GM23338 (cell line): Measurements from ENCODE around the gene INPP5A. TPM values are rescaled to one million over a fixed set of nuclear protein-coding genes. Genes with fewer than 3 reads are reported as not detected.

ENCODE experiments used
- ATAC-seq: fragments of 200-7000 bp; cut with Tn5 transposase; 3 replicates; pipeline ENCODE4 v1.9.1; 2020
- DNase-seq: peaks from one replicate; pipeline ENCODE4 v3.0.0-alpha.2; 2015; ENCODE audit warnings: low spot score
- H2AFZ ChIP-seq: fragments of 200-600 bp; sonication (generic); 2 replicates; pipeline ENCODE4 v1.8.0; 2016; ENCODE audit warnings: antibody characterized with exemption, mild to moderate bottlenecking, moderate library complexity
- H3F3A ChIP-seq: fragments of 200-600 bp; sonication (generic); replicated peaks from 2 replicates; pipeline ENCODE4 v1.8.0; 2017; ENCODE audit warnings: antibody characterized with exemption, mixed run types, low read depth
- H3K27ac ChIP-seq: fragments of 200-600 bp; sonication (generic); 2 replicates; pipeline ENCODE4 v1.6.1; 2016; ENCODE audit warnings: low read depth
- H3K27me3 ChIP-seq: fragments of 200-600 bp; sonication (generic); 2 replicates; pipeline ENCODE4 v1.8.0; 2016; ENCODE audit warnings: mild to moderate bottlenecking, mixed run types, moderate library complexity; ENCODE audit not compliant: insufficient read depth
- H3K36me3 ChIP-seq: fragments of 200-600 bp; sonication (generic); 2 replicates; pipeline ENCODE4 v1.8.0; 2016; ENCODE audit warnings: mild to moderate bottlenecking; ENCODE audit not compliant: insufficient read depth
- H3K4me1 ChIP-seq: fragments of 200-600 bp; sonication (generic); 2 replicates; pipeline ENCODE4 v1.8.0; 2016; ENCODE audit warnings: mild to moderate bottlenecking, moderate library complexity; ENCODE audit not compliant: insufficient read depth
- H3K4me2 ChIP-seq: fragments of 200-600 bp; sonication (generic); 2 replicates; pipeline ENCODE4 v1.7.1; 2017; ENCODE audit warnings: mixed run types
- H3K4me3 ChIP-seq: fragments of 200-600 bp; sonication (generic); 2 replicates; pipeline ENCODE4 v1.6.1; 2016; ENCODE audit warnings: mixed run types
- H3K79me2 ChIP-seq: fragments of 200-600 bp; sonication (generic); replicated peaks from 2 replicates; pipeline ENCODE4 v1.8.0; 2017; ENCODE audit warnings: mild to moderate bottlenecking; ENCODE audit not compliant: insufficient read depth
- H3K9me2 ChIP-seq: fragments of 200-600 bp; sonication (generic); 2 replicates; pipeline ENCODE4 v1.8.0; 2017; ENCODE audit not compliant: insufficient read depth
- H4K20me1 ChIP-seq: fragments of 200-600 bp; sonication (generic); replicated peaks from 2 replicates; pipeline ENCODE4 v1.8.0; 2017; ENCODE audit warnings: mild to moderate bottlenecking; ENCODE audit not compliant: insufficient read depth
- H3K27ac Mint-ChIP-seq: 2 replicates; pipeline ENCODE4 v1.8.0; 2020; ENCODE audit warnings: inconsistent platforms, mild to moderate bottlenecking, moderate library complexity, mixed read lengths
- H3K27me3 Mint-ChIP-seq: 3 replicates; pipeline ENCODE4 v1.8.0; 2022; ENCODE audit warnings: low read depth, mild to moderate bottlenecking, moderate library complexity, mixed read lengths, inconsistent platforms; ENCODE audit not compliant: insufficient read depth, poor library complexity
- H3K36me3 Mint-ChIP-seq: 3 replicates; pipeline ENCODE4 v1.8.0; 2021; ENCODE audit warnings: low read depth, mild to moderate bottlenecking, inconsistent platforms, moderate library complexity, mixed read lengths
- H3K4me1 Mint-ChIP-seq: 3 replicates; pipeline ENCODE4 v1.8.0; 2020; ENCODE audit warnings: mild to moderate bottlenecking, inconsistent platforms, mixed read lengths
- H3K4me3 Mint-ChIP-seq: 3 replicates; pipeline ENCODE4 v1.8.0; 2021; ENCODE audit warnings: moderate library complexity, mild to moderate bottlenecking, inconsistent platforms, mixed read lengths
- H3K9me3 Mint-ChIP-seq: 3 replicates; pipeline ENCODE4 v1.8.0; 2020; ENCODE audit warnings: moderate library complexity, mild to moderate bottlenecking, inconsistent platforms, mixed read lengths
- EZH2 ChIP-seq: fragments of 200-600 bp; sonication (generic); IDR thresholded peaks from one replicate; pipeline ENCODE4 v1.8.0; 2017; ENCODE audit warnings: antibody characterized with exemption, mild to moderate bottlenecking, low read depth; ENCODE audit not compliant: unreplicated experiment
- JUNB ChIP-seq: IDR thresholded peaks from one replicate; pipeline ENCODE4 v1.6.1; 2016; ENCODE audit warnings: antibody characterized with exemption; ENCODE audit not compliant: unreplicated experiment
- NANOG ChIP-seq: IDR thresholded peaks from 2 replicates; pipeline ENCODE4 v1.6.1; 2016; ENCODE audit warnings: antibody characterized with exemption, borderline replicate concordance
- ZNF114 ChIP-seq: fragments of 250-450 bp; sonication (Bioruptor Pico); IDR thresholded peaks from 2 replicates; pipeline ENCODE4 v1.5.0; 2020; ENCODE audit warnings: mild to moderate bottlenecking, moderate library complexity
- ZNF331 ChIP-seq: fragments of 250-450 bp; sonication (Bioruptor Pico); IDR thresholded peaks from 2 replicates; pipeline ENCODE4 v1.5.0; 2020; ENCODE audit warnings: low read depth, mild to moderate bottlenecking, moderate library complexity
- polyA plus RNA-seq: library from polyadenylated mRNA; unstranded; fragments of >200 nt; fragmentation: Nextera tagmentation; extraction: Ambion mirVana; gene quantifications from 2 replicates; pipeline ENCODE4 v1.2.1, GENCODE V29; 2016
- total RNA-seq: library from RNA; depleted of rRNA; stranded (reverse); fragments of >200 nt; shearing (Covaris generic); gene quantifications from 2 replicates; pipeline ENCODE4 v1.2.3, GENCODE V29; 2014
- TF ChIP-seq, protein P1 (sequence below): fragments of 250-450 bp; sonication (Bioruptor Pico); IDR thresholded peaks from 2 replicates; pipeline ENCODE4 v1.5.0; 2020; ENCODE audit warnings: mild to moderate bottlenecking, moderate library complexity

INPP5A gene
- total and polyA plus RNA-seq, 2 experiments from 2014 or later: 5.9 to 40.6 TPM

DNA sequence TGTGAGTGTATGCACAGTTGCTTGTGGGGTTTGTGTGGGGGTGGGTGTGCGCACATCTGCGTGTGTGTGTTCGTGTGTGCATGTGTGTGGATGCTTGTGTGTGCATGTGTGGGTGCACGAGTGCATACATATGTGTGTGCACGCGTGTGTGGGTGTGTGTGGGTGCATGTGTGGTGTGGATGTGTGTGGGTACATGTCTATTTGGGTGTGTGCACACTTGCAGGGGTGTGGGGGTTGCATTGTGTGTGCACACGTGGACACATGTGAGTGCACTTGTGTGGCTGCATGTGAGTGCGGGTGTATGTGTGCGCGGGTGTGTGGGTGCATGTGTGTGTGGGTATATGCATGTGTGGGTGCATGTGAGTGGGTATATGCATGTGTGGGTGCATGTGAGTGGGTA lies 174.7 kb downstream of the INPP5A start:
- no peaks in the 10 kb centered on the region for H4K20me1 ChIP-seq
- Mint-ChIP-seq H3K27me3 (peaks cover 9% of the 10 kb centered on the region), H3K4me3 (no peak overlapping the region), H3K27ac (no peak overlapping the region), H3K9me3 (peaks cover 4% of the 10 kb centered on the region; the same call in 1 of the 3 replicates), H3K36me3 (peaks cover 7% of the 10 kb centered on the region; the same call in 2 of the 3 replicates), H3K4me1 (peaks cover 20% of the 10 kb centered on the region)
- no peak overlapping the region for H2AFZ ChIP-seq
- DNase-seq (no peak), ATAC-seq (no peak)
- no peak for TF ChIP-seq NANOG
- TF ChIP-seq, protein P1, sequence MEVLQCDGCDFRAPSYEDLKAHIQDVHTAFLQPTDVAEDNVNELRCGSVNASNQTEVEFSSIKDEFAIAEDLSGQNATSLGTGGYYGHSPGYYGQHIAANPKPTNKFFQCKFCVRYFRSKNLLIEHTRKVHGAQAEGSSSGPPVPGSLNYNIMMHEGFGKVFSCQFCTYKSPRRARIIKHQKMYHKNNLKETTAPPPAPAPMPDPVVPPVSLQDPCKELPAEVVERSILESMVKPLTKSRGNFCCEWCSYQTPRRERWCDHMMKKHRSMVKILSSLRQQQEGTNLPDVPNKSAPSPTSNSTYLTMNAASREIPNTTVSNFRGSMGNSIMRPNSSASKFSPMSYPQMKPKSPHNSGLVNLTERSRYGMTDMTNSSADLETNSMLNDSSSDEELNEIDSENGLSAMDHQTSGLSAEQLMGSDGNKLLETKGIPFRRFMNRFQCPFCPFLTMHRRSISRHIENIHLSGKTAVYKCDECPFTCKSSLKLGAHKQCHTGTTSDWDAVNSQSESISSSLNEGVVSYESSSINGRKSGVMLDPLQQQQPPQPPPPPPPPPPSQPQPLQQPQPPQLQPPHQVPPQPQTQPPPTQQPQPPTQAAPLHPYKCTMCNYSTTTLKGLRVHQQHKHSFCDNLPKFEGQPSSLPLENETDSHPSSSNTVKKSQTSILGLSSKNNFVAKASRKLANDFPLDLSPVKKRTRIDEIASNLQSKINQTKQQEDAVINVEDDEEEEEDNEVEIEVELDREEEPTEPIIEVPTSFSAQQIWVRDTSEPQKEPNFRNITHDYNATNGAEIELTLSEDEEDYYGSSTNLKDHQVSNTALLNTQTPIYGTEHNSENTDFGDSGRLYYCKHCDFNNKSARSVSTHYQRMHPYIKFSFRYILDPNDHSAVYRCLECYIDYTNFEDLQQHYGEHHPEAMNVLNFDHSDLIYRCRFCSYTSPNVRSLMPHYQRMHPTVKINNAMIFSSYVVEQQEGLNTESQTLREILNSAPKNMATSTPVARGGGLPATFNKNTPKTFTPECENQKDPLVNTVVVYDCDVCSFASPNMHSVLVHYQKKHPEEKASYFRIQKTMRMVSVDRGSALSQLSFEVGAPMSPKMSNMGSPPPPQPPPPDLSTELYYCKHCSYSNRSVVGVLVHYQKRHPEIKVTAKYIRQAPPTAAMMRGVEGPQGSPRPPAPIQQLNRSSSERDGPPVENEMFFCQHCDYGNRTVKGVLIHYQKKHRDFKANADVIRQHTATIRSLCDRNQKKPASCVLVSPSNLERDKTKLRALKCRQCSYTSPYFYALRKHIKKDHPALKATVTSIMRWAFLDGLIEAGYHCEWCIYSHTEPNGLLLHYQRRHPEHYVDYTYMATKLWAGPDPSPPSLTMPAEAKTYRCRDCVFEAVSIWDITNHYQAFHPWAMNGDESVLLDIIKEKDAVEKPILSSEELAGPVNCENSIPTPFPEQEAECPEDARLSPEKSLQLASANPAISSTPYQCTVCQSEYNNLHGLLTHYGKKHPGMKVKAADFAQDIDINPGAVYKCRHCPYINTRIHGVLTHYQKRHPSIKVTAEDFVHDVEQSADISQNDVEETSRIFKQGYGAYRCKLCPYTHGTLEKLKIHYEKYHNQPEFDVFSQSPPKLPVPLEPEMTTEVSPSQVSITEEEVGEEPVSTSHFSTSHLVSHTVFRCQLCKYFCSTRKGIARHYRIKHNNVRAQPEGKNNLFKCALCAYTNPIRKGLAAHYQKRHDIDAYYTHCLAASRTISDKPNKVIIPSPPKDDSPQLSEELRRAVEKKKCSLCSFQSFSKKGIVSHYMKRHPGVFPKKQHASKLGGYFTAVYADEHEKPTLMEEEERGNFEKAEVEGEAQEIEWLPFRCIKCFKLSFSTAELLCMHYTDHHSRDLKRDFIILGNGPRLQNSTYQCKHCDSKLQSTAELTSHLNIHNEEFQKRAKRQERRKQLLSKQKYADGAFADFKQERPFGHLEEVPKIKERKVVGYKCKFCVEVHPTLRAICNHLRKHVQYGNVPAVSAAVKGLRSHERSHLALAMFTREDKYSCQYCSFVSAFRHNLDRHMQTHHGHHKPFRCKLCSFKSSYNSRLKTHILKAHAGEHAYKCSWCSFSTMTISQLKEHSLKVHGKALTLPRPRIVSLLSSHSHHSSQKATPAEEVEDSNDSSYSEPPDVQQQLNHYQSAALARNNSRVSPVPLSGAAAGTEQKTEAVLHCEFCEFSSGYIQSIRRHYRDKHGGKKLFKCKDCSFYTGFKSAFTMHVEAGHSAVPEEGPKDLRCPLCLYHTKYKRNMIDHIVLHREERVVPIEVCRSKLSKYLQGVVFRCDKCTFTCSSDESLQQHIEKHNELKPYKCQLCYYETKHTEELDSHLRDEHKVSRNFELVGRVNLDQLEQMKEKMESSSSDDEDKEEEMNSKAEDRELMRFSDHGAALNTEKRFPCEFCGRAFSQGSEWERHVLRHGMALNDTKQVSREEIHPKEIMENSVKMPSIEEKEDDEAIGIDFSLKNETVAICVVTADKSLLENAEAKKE (CRISPR knock-in tag): no peak
- TF ChIP-seq JUNB: no peak
- H3K4me1 ChIP-seq: no peaks in the 10 kb centered on the region
- no peaks in the 10 kb centered on the region for H3F3A ChIP-seq
- H3K9me2 ChIP-seq: no peaks in the 10 kb centered on the region
- no peaks in the 10 kb centered on the region for H3K36me3 ChIP-seq
- H3K79me2 ChIP-seq: no peaks in the 10 kb centered on the region
- no peaks in the 10 kb centered on the region for H3K27me3 ChIP-seq
- H3K4me2 ChIP-seq: no peak overlapping the region
- H3K27ac ChIP-seq: no peak overlapping the region
- H3K4me3 ChIP-seq: no peak overlapping the region

DNA sequence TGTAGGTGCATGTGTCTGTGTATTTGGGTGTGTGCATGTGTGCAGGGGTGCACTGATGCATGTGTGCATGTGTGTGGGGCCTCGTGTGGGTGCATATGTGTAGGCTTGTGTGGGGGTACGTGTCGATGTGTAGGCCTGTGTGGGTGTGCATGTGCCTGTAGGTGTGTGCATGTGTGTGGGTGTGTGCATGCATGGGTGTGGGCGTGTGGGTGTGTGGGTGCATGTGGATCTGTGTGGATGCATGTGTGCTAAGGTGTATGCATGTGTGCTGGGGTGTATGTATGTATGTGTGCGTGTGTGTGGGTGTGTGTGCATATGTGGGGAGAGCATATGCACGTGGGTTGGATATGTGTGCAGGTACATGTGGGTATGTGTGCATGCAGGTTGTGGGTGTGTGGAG lies 175.2 kb downstream of the INPP5A start:
- Histone ChIP-seq H3K4me3 (no peak overlapping the region), H3K4me1 (no peaks in the 10 kb centered on the region), H3F3A (no peaks in the 10 kb centered on the region), H3K27ac (no peak overlapping the region), H3K4me2 (no peak overlapping the region), H3K79me2 (no peaks in the 10 kb centered on the region), H3K27me3 (no peaks in the 10 kb centered on the region), H3K36me3 (no peaks in the 10 kb centered on the region), H2AFZ (no peak overlapping the region), H3K9me2 (no peaks in the 10 kb centered on the region), H4K20me1 (no peaks in the 10 kb centered on the region)
- no peak overlapping the region for H3K27ac Mint-ChIP-seq
- H3K36me3 Mint-ChIP-seq: peaks cover 4% of the 10 kb centered on the region; the same call in 2 of the 3 replicates
- DNase-seq: no peak
- H3K4me1 Mint-ChIP-seq: peaks cover 20% of the 10 kb centered on the region
- peaks cover 9% of the 10 kb centered on the region for H3K27me3 Mint-ChIP-seq
- H3K9me3 Mint-ChIP-seq: 0 out of 3 replicates have a peak, but pooled peaks cover 3% of the 10 kb centered on the region
- no peak overlapping the region for H3K4me3 Mint-ChIP-seq
- no peak for ATAC-seq
- TF ChIP-seq ZNF331 (no peak), EZH2 (no peak), ZNF114 (CRISPR knock-in tag) (no peak)
- TF ChIP-seq, protein P1 (CRISPR knock-in tag): no peak
